Right atrium auricular region (tissue), 2 donors: ENCODE data around the gene USP8. TPM values are rescaled to one million over a fixed set of nuclear protein-coding genes. Genes with fewer than 3 reads are reported as not detected.
"Not testable (repeated sequence)": the region's sequence is repeated elsewhere in the genome, so short reads cannot be mapped to it uniquely, and the experiment has no call there.

Source experiments
- DNase-seq: peaks from one replicate; pipeline ENCODE4 v3.0.0-alpha.2; 2019; ENCODE audit warnings: low spot score
- H3K27ac ChIP-seq, 2 donors: fragments of 200-600 bp; sonication (generic); 1 replicate in 1 of 2; 2 replicates in 1 of 2; pipeline ENCODE4 v1.5.1; 2016 to 2019
- H3K27me3 ChIP-seq, 2 donors: fragments of 200-600 bp; sonication (generic); one replicate each; pipeline versions ENCODE4 v1.5.1 to v1.6.0; 2017 to 2019
- H3K36me3 ChIP-seq: fragments of 200-600 bp; sonication (generic); one replicate; pipeline ENCODE4 v1.5.1; 2016
- H3K4me1 ChIP-seq, 2 donors: fragments of 200-600 bp; sonication (generic); one replicate each; pipeline versions ENCODE4 v1.5.1 to v1.6.0; 2017 to 2019
- H3K4me3 ChIP-seq, 2 donors: fragments of 200-600 bp; sonication (generic); 1 replicate in 1 of 2; 2 replicates in 1 of 2; pipeline ENCODE4 v1.5.1; 2017 to 2019; ENCODE audit warnings: mild to moderate bottlenecking in 1 of 2, moderate library complexity in 1 of 2
- H3K9me3 ChIP-seq, 2 donors: fragments of 200-600 bp; sonication (generic); one replicate each; pipeline ENCODE4 v1.5.1; 2019
- CTCF ChIP-seq, 2 donors: fragments of 200-600 bp; sonication (generic); IDR thresholded peaks; one replicate each; pipeline ENCODE4 v1.5.1; 2019; ENCODE audit warnings: antibody characterized with exemption in 2 of 2
- total RNA-seq, 2 donors: library from RNA; depleted of rRNA; stranded (reverse); fragments of >200 nt; gene quantifications; one replicate each; pipeline ENCODE4 v1.1.0, GENCODE V29; 2016

The USP8 gene
- total RNA-seq, 2 donors from 2014 or later, result 25.0 to 46.5 TPM

GRCh38 chr15:50418041-50418583, 6.1 kb upstream of the USP8 start:
- Histone ChIP-seq H3K36me3 (no peaks in the 10 kb centered on the region), H3K4me3 (no peak overlapping the region), H3K27ac (no peak overlapping the region), H3K27me3 (no peaks in the 10 kb centered on the region), H3K9me3 (no peaks in the 10 kb centered on the region), H3K4me1 (no peaks in the 10 kb centered on the region)
- DNase-seq, result no peak
- TF ChIP-seq CTCF (IDR thresholded peaks at IDR 0.05), result no peak

GRCh38 chr15:50425219-50425618, 1.0 kb downstream of the USP8 start:
- Histone ChIP-seq H3K27ac (peak overlapping the region; percentile 87 to 90), H3K9me3 (no peaks in the 10 kb centered on the region), H3K36me3 (no peaks in the 10 kb centered on the region), H3K4me3 (peak overlapping the region; percentile 69 to 76), H3K4me1 (peaks cover 0 to 28% of the 10 kb centered on the region in 2 donors), H3K27me3 (no peaks in the 10 kb centered on the region)
- DNase-seq, result no peak
- no peak for TF ChIP-seq CTCF (IDR thresholded peaks at IDR 0.05)

- Histone ChIP-seq H3K4me3 (peak overlapping the region in 1 of 2 donors; percentile 76), H3K4me1 (peaks cover 0 to 28% of the 10 kb centered on the region in 2 donors)
- H3K27ac ChIP-seq, H3K9me3 ChIP-seq, H3K27me3 ChIP-seq, H3K36me3 ChIP-seq, DNase-seq: not testable (repeated sequence)
Measured at GRCh38 chr15:50425678-50426246, 1.6 kb downstream of the USP8 start.

- Histone ChIP-seq H3K4me1 (peaks cover 0 to 28% of the 10 kb centered on the region in 2 donors), H3K4me3 (no peak overlapping the region), H3K36me3 (no peaks in the 10 kb centered on the region), H3K9me3 (no peaks in the 10 kb centered on the region), H3K27ac (no peak overlapping the region), H3K27me3 (no peaks in the 10 kb centered on the region)
- DNase-seq, result no peak
- TF ChIP-seq CTCF (IDR thresholded peaks at IDR 0.05), result no peak
Measured at GRCh38 chr15:50426428-50426827, 2.2 kb downstream of the USP8 start.

- DNase-seq, result no peak
- Histone ChIP-seq H3K27ac (no peak overlapping the region), H3K36me3 (no peaks in the 10 kb centered on the region), H3K9me3 (no peaks in the 10 kb centered on the region), H3K4me3 (no peak overlapping the region), H3K4me1 (peaks cover 0 to 15% of the 10 kb centered on the region in 2 donors), H3K27me3 (no peaks in the 10 kb centered on the region)
- no peak for TF ChIP-seq CTCF (IDR thresholded peaks at IDR 0.05)
Measured at GRCh38 chr15:50431204-50431603, 7.0 kb downstream of the USP8 start.

GRCh38 chr15:50432230-50432629, 8.0 kb downstream of the USP8 start:
- H3K9me3 ChIP-seq, result no peaks in the 10 kb centered on the region

More at GRCh38 chr15:50432230-50432629, 8.0 kb downstream of the USP8 start:
- H3K27me3 ChIP-seq, result no peaks in the 10 kb centered on the region
- TF ChIP-seq CTCF (IDR thresholded peaks at IDR 0.05), result no peak
- H3K4me3 ChIP-seq, result no peak overlapping the region
- H3K27ac ChIP-seq, result no peak overlapping the region
- H3K4me1 ChIP-seq, result peaks cover 0 to 11% of the 10 kb centered on the region in 2 donors
- DNase-seq, result no peak
- H3K36me3 ChIP-seq, result peaks cover under 1% of the 10 kb centered on the region
